Keratinocyte (primary cell): ENCODE measurements around the gene FAU. TPM values are rescaled to one million over a fixed set of nuclear protein-coding genes. Genes with fewer than 3 reads are reported as not detected.
A peak's percentile ranks its signal among the peaks of the same experiment; 100 is the strongest.

Experiments used
- DNase-seq: peaks from one replicate; pipeline ENCODE4 v3.0.0-alpha.2; 2011; ENCODE audit warnings: low read depth, missing footprints, low spot score
- FAIRE-seq: peaks from 2 replicates; lab custom pipeline; 2011; peaks lifted over from hg19 to GRCh38; lab: Jason Lieb, UNC
- H2AFZ ChIP-seq: 2 replicates; pipeline ENCODE4 v1.6.0; 2012; ENCODE audit warnings: low read length, control low read depth, inconsistent platforms; ENCODE audit not compliant: control insufficient read depth
- H3K27ac ChIP-seq: 2 replicates; pipeline ENCODE4 v1.5.1; 2011; ENCODE audit warnings: low read length; ENCODE audit not compliant: control insufficient read depth, insufficient read depth
- H3K27me3 ChIP-seq: 3 replicates; pipeline ENCODE4 v1.6.0; 2011; ENCODE audit warnings: low read length; ENCODE audit not compliant: control insufficient read depth, insufficient read depth; ENCODE audit errors: extremely low read depth
- H3K36me3 ChIP-seq, 2 experiments: 2 replicates in 1 of 2; 3 replicates in 1 of 2; pipeline ENCODE4 v1.5.1; 2011; ENCODE audit warnings: low read length in 2 of 2, mild to moderate bottlenecking in 1 of 2; ENCODE audit not compliant: control insufficient read depth in 2 of 2, insufficient read depth in 2 of 2; ENCODE audit errors: extremely low read depth in 1 of 2
- H3K4me1 ChIP-seq: 3 replicates; pipeline ENCODE4 v1.5.1; 2011; ENCODE audit warnings: low read length; ENCODE audit not compliant: control insufficient read depth, insufficient read depth; ENCODE audit errors: extremely low read depth
- H3K4me2 ChIP-seq: 3 replicates; pipeline ENCODE4 v1.6.0; 2011; ENCODE audit warnings: low read depth, low read length; ENCODE audit not compliant: control insufficient read depth, insufficient read depth; ENCODE audit errors: extremely low read depth
- H3K4me3 ChIP-seq, 3 experiments: fragments of 200-600 bp in 1 of 3; sonication (generic) in 1 of 3; 2 replicates in 2 of 3; 3 replicates in 1 of 3; pipeline ENCODE4 v1.5.1; 2011 to 2016; ENCODE audit warnings: low read length in 3 of 3, mild to moderate bottlenecking in 3 of 3, control low read depth in 2 of 3, inconsistent platforms in 1 of 3, low read depth in 1 of 3, mixed read lengths in 1 of 3, mixed run types in 1 of 3, moderate library complexity in 1 of 3; ENCODE audit not compliant: control insufficient read depth in 2 of 3, insufficient read depth in 2 of 3; ENCODE audit errors: extremely low read depth in 1 of 3
- H3K79me2 ChIP-seq: 2 replicates; pipeline ENCODE4 v1.6.0; 2012; ENCODE audit warnings: low read length; ENCODE audit not compliant: control insufficient read depth, insufficient read depth
- H3K9ac ChIP-seq: 3 replicates; pipeline ENCODE4 v1.6.0; 2011; ENCODE audit warnings: low read length; ENCODE audit not compliant: control insufficient read depth, insufficient read depth; ENCODE audit errors: extremely low read depth
- H3K9me1 ChIP-seq: 3 replicates; pipeline ENCODE4 v1.6.0; 2011; ENCODE audit warnings: low read length; ENCODE audit not compliant: control insufficient read depth, insufficient read depth; ENCODE audit errors: extremely low read depth
- H3K9me3 ChIP-seq: 2 replicates; pipeline ENCODE4 v1.5.1; 2012; ENCODE audit warnings: low read depth, low read length; ENCODE audit not compliant: control insufficient read depth
- H4K20me1 ChIP-seq: 3 replicates; pipeline ENCODE4 v1.6.0; 2011; ENCODE audit warnings: low read length; ENCODE audit not compliant: control insufficient read depth, insufficient read depth; ENCODE audit errors: extremely low read depth
- EZH2 ChIP-seq: IDR thresholded peaks from one replicate; pipeline ENCODE4 v1.6.1; 2012; ENCODE audit warnings: inconsistent platforms, mild to moderate bottlenecking, low read length, moderate library complexity
- dilution Hi-C: fragments of 300-500 bp; cut with MboI; formaldehyde crosslinking; loops from one replicate; pipeline ENCODE4 v1.7.0; 2020; ENCODE audit warnings: low sequenced_read_pairs; ENCODE audit not compliant: extremely low pct_ligation_motif_present
- polyA plus RNA-seq, 5 experiments: library from polyadenylated mRNA; depleted of rRNA in 3 of 5; stranded (reverse) in 3 of 5; stranded (forward) in 1 of 5; unstranded in 1 of 5; fragments of >200 nt; gene quantifications; 1 replicate in 1 of 5; 2 replicates in 3 of 5; 3 replicates in 1 of 5; pipeline versions ENCODE4 v1.2.1 to v1.2.3, GENCODE V29; 2011 to 2012; ENCODE audit warnings: missing spikeins in 2 of 5, low read depth in 1 of 5, low replicate concordance in 1 of 5
- TF ChIP-seq, protein P1 (sequence below), 3 experiments: IDR thresholded peaks in 1 of 3; conservative IDR thresholded peaks in 1 of 3; optimal IDR thresholded peaks in 1 of 3; 2 replicates in 2 of 3; 3 replicates in 1 of 3; pipeline versions ENCODE3 to v1.5.1; 2011; ENCODE audit warnings: low read length in 3 of 3, mild to moderate bottlenecking in 3 of 3, moderate library complexity in 2 of 3, control low read depth in 1 of 3, inconsistent platforms in 1 of 3; ENCODE audit not compliant: insufficient read depth in 2 of 3; ENCODE audit errors: extremely low read depth in 1 of 3

Gene FAU
- polyA plus RNA-seq, 1 donor (not counting 4 experiments of a cell fraction or from before 2014, with no cell fraction given) = 452 TPM

DNA sequence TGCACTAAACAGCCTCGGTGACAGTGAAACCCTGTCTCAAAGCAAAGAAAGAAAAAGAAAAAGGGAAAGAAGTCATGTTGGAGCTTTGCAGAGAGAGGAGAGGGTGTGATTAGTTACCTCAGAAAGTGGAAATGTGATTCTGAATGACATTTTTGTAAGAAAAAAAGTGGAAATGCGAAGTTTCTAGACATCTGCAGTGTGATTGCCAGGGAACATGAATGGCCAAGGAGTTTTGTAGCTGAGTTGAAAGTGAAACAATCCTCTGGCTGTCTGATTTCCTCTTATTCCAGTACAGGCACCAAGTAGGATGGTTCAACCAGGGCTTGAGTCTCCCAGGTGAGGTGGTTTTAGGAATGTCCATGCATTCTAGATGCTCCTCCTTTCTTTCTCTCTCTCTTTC lies 30.2 kb upstream of the FAU start:
- no peaks in the 10 kb centered on the region for H3K79me2 ChIP-seq
- H3K27me3 ChIP-seq = no peaks in the 10 kb centered on the region
- DNase-seq (no peak), FAIRE-seq (no peak)
- H3K9me3 ChIP-seq = no peaks in the 10 kb centered on the region
- H3K4me1 ChIP-seq = peaks cover 15% of the 10 kb centered on the region
- H3K36me3 ChIP-seq = no peaks in the 10 kb centered on the region
- H2AFZ ChIP-seq = no peak overlapping the region
- no peak overlapping the region for H3K27ac ChIP-seq
- no peaks in the 10 kb centered on the region for H3K9me1 ChIP-seq
- dilution Hi-C loops = no loop called here
- no peak for TF ChIP-seq EZH2
- no peaks in the 10 kb centered on the region for H4K20me1 ChIP-seq
- H3K4me3 ChIP-seq = no peak overlapping the region
- no peak overlapping the region for H3K4me2 ChIP-seq
- H3K9ac ChIP-seq = no peak overlapping the region

DNA sequence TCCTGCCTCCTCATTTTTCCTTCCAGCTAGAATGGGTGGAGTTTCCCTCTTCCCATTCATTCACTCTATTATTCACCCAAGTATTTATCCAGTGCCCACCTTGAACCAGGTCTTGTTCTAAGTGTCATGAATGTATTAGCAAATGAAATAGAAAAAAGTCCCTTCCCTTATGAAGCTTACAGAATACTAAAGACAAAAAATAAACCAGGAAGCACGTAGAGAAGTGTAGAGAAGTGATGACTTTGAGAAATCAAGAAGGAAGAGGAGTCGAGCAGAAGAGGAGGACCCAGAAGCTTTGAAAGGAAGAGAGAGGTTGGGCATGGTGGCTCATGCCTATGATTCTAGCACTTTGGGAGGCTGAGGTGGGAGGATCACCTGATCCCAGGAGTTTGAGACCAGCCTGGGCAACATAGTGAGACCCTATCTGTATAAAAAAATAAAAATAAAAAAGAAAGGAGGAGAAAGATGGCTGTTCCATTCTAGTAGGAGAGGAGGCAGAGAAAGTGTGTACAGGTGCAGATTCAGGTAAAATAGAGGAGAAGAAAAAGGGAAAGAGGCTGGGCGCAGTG lies 29.5 kb upstream of the FAU start:
- Histone ChIP-seq H3K36me3 (no peaks in the 10 kb centered on the region), H3K27me3 (no peaks in the 10 kb centered on the region), H3K9me1 (no peaks in the 10 kb centered on the region), H3K4me1 (peaks cover 15% of the 10 kb centered on the region), H3K4me2 (peak overlapping the region; percentile 83), H3K4me3 (no peak overlapping the region), H2AFZ (no peak overlapping the region), H3K9ac (no peak overlapping the region), H4K20me1 (no peaks in the 10 kb centered on the region), H3K79me2 (no peaks in the 10 kb centered on the region), H3K27ac (no peak overlapping the region), H3K9me3 (no peaks in the 10 kb centered on the region)
- FAIRE-seq = no peak
- dilution Hi-C loops = no loop called here
- TF ChIP-seq EZH2 = no peak
- TF ChIP-seq, protein P1, sequence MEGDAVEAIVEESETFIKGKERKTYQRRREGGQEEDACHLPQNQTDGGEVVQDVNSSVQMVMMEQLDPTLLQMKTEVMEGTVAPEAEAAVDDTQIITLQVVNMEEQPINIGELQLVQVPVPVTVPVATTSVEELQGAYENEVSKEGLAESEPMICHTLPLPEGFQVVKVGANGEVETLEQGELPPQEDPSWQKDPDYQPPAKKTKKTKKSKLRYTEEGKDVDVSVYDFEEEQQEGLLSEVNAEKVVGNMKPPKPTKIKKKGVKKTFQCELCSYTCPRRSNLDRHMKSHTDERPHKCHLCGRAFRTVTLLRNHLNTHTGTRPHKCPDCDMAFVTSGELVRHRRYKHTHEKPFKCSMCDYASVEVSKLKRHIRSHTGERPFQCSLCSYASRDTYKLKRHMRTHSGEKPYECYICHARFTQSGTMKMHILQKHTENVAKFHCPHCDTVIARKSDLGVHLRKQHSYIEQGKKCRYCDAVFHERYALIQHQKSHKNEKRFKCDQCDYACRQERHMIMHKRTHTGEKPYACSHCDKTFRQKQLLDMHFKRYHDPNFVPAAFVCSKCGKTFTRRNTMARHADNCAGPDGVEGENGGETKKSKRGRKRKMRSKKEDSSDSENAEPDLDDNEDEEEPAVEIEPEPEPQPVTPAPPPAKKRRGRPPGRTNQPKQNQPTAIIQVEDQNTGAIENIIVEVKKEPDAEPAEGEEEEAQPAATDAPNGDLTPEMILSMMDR (optimal IDR thresholded peaks at IDR 0.05 in 1 of 3, IDR thresholded peaks at IDR 0.05 in 1 of 3, conservative IDR thresholded peaks at IDR 0.05 in 1 of 3; ENCODE audit: extremely low read depth in 1 of 3, insufficient read depth in 2 of 3, low read length in 3 of 3) = no peak
- no peak for DNase-seq
